ENCODE results near the gene NDUFS2. TPM values are rescaled to one million over a fixed set of nuclear protein-coding genes. Genes with fewer than 3 reads are reported as not detected.

The NDUFS2 gene
- polyA plus RNA-seq, 1 experiment = 150 TPM

GRCh38 chr1:161206411-161207140 is 4.4 kb downstream of the NDUFS2 start:
- CTCF ChIA-PET = interaction anchor here (0.5 to 7.0 kb wide), 9 partner anchors 8 to 175 kb away, joined by 3 to 87 read pairs (median 4); partner anchors contain the start of gene TOMM40L
- Histone ChIP-seq H3K4me3 (ENCODE audit: low read depth, low read length) (no peak overlapping the region), H3K9me3 (ENCODE audit: control insufficient read depth, insufficient read depth, low read length) (no peaks in the 10 kb centered on the region), H3K27me3 (ENCODE audit: control insufficient read depth, insufficient read depth, low read length) (no peaks in the 10 kb centered on the region), H3K27ac (ENCODE audit: low read depth, low read length) (peak overlapping the region; percentile 70)
- POLR2A ChIA-PET = interaction anchor here (0.6 to 2.2 kb wide), 6 partner anchors 8 to 41 kb away, joined by 3 to 5 read pairs (median 4); partner anchors contain the start of genes PPOX and TOMM40L
- DNase-seq (ENCODE audit: low read depth, low spot score) = no peak
- TF ChIP-seq CTCF (IDR thresholded peaks at IDR 0.05; ENCODE audit: low read depth, low read length) = no peak

- Histone ChIP-seq H3K4me3 (ENCODE audit: low read depth, low read length) (no peak overlapping the region), H3K27me3 (ENCODE audit: control insufficient read depth, insufficient read depth, low read length) (no peaks in the 10 kb centered on the region), H3K9me3 (ENCODE audit: control insufficient read depth, insufficient read depth, low read length) (no peaks in the 10 kb centered on the region), H3K27ac (ENCODE audit: low read depth, low read length) (peak overlapping the region; percentile 70)
- TF ChIP-seq CTCF (IDR thresholded peaks at IDR 0.05; ENCODE audit: low read depth, low read length) = no peak
- DNase-seq (ENCODE audit: low read depth, low spot score) = no peak
- CTCF ChIA-PET = interaction anchor here (0.5 to 7.0 kb wide), 5 partner anchors 9 to 175 kb away, joined by 3 to 87 read pairs (median 4); partner anchors contain the start of gene TOMM40L
- POLR2A ChIA-PET = interaction anchor here (0.9 to 2.2 kb wide), 4 partner anchors 9 to 41 kb away, joined by 3 to 5 read pairs (median 4); partner anchors contain the start of genes PPOX and TOMM40L
Observed at GRCh38 chr1:161207173-161207572, 5.0 kb downstream of the NDUFS2 start.

- H3K4me3 ChIP-seq (ENCODE audit: low read depth, low read length) = no peak overlapping the region
- no peaks in the 10 kb centered on the region for H3K9me3 ChIP-seq (ENCODE audit: control insufficient read depth, insufficient read depth, low read length)
- no peak for DNase-seq (ENCODE audit: low read depth, low spot score)
- no peak overlapping the region for H3K27ac ChIP-seq (ENCODE audit: low read depth, low read length)
- ChIA-PET POLR2A (no interaction called here), CTCF (interaction anchor here (0.6 to 7.0 kb wide), 15 partner anchors 8 to 175 kb away, joined by 3 to 126 read pairs (median 11); partner anchors contain the start of genes APOA2, NDUFS2, PPOX and TOMM40L)
- peak; percentile 93 for TF ChIP-seq CTCF (IDR thresholded peaks at IDR 0.05; ENCODE audit: low read depth, low read length)
- no peaks in the 10 kb centered on the region for H3K27me3 ChIP-seq (ENCODE audit: control insufficient read depth, insufficient read depth, low read length)
Observed at GRCh38 chr1:161209790-161210409, 7.7 kb downstream of the NDUFS2 start.

GRCh38 chr1:161214369-161214768 is 12.2 kb downstream of the NDUFS2 start:
- no peak for TF ChIP-seq CTCF (IDR thresholded peaks at IDR 0.05; ENCODE audit: low read depth, low read length)
- Histone ChIP-seq H3K4me3 (ENCODE audit: low read depth, low read length) (no peak overlapping the region), H3K27ac (ENCODE audit: low read depth, low read length) (no peak overlapping the region), H3K9me3 (ENCODE audit: control insufficient read depth, insufficient read depth, low read length) (no peaks in the 10 kb centered on the region), H3K27me3 (ENCODE audit: control insufficient read depth, insufficient read depth, low read length) (no peaks in the 10 kb centered on the region)
- CTCF ChIA-PET = interaction anchor here (0.7 to 7.0 kb wide), 2 partner anchors 12 to 44 kb away, joined by 10 to 126 read pairs; partner anchors contain the start of genes APOA2 and TOMM40L
- POLR2A ChIA-PET = no interaction called here
- no peak for DNase-seq (ENCODE audit: low read depth, low spot score)

Data from AG04450 (cell line).